Natural killer cell (primary cell): ENCODE data around the gene CDCA7L. TPM values are rescaled to one million over a fixed set of nuclear protein-coding genes. Genes with fewer than 3 reads are reported as not detected.
"Not testable (repeated sequence)": the region's sequence is repeated elsewhere in the genome, so short reads cannot be mapped to it uniquely, and the experiment has no call there.

ENCODE experiments used
- ATAC-seq, 3 donors: fragments of 150-1000 bp in 2 of 3; fragments of 200-7000 bp in 1 of 3; cut with Tn5 transposase; 1 replicate in 1 of 3; 2 replicates in 2 of 3; pipeline ENCODE4 v1.10.0; 2021; ENCODE audit warnings: mild to moderate bottlenecking in 2 of 3, moderate library complexity in 2 of 3
- DNase-seq, 2 donors: peaks; one replicate each; pipeline versions ENCODE4 v3.0.0 to v3.0.0-alpha.2; 2013 to 2021; ENCODE audit warnings: mixed read lengths in 1 of 2
- H3K27ac ChIP-seq: one replicate; pipeline ENCODE4 v1.5.1; 2013; ENCODE audit warnings: mild to moderate bottlenecking, low read length
- H3K27me3 ChIP-seq: one replicate; pipeline ENCODE4 v1.6.1; 2013; ENCODE audit warnings: low read length; ENCODE audit not compliant: control insufficient read depth, insufficient read depth
- H3K36me3 ChIP-seq: one replicate; pipeline ENCODE4 v1.6.1; 2013; ENCODE audit warnings: low read length; ENCODE audit not compliant: control insufficient read depth, insufficient read depth
- H3K4me1 ChIP-seq: one replicate; pipeline ENCODE4 v1.6.1; 2013; ENCODE audit warnings: low read length; ENCODE audit not compliant: control insufficient read depth, insufficient read depth
- H3K4me3 ChIP-seq: one replicate; pipeline ENCODE4 v1.5.1; 2013; ENCODE audit warnings: low read length
- H3K9me3 ChIP-seq: one replicate; pipeline ENCODE4 v1.6.1; 2013; ENCODE audit warnings: low read length; ENCODE audit not compliant: control insufficient read depth, insufficient read depth
- H3K27ac Mint-ChIP-seq, 2 donors: one replicate each; pipeline ENCODE4 v1.8.0; 2022; ENCODE audit warnings: mild to moderate bottlenecking in 2 of 2, mixed read lengths in 2 of 2, moderate library complexity in 1 of 2
- H3K27me3 Mint-ChIP-seq, 2 donors: one replicate each; pipeline ENCODE4 v1.8.0; 2022; ENCODE audit warnings: low read depth in 2 of 2, mixed read lengths in 2 of 2
- H3K36me3 Mint-ChIP-seq: one replicate; pipeline ENCODE4 v1.8.0; 2022; ENCODE audit warnings: mixed read lengths
- H3K4me1 Mint-ChIP-seq, 2 donors: one replicate each; pipeline ENCODE4 v1.8.0; 2022; ENCODE audit warnings: mixed read lengths in 2 of 2
- H3K4me3 Mint-ChIP-seq: one replicate; pipeline ENCODE4 v1.8.0; 2022; ENCODE audit warnings: mild to moderate bottlenecking, moderate library complexity, mixed read lengths
- H3K9me3 Mint-ChIP-seq, 2 donors: one replicate each; pipeline ENCODE4 v1.8.0; 2022; ENCODE audit warnings: mixed read lengths in 2 of 2
- WGBS: methylation state at CpG from one replicate; pipeline ENCODE4 v1.1.7; 2013; ENCODE audit warnings: missing lambda C conversion rate; ENCODE audit not compliant: insufficient coverage; 5-methylcytosine and 5-hydroxymethylcytosine counted together
- intact Hi-C: fragments of 100-400 bp; cut with micrococcal nuclease; formaldehyde crosslinking; loops from one replicate; pipeline ENCODE4 v1.14.2; 2022
- total RNA-seq, 4 donors: library from RNA; stranded (reverse); fragments of 120-200 nt in 1 of 4; gene quantifications; one replicate each; pipeline versions ENCODE4 v1.2.3 to v1.2.4, GENCODE V29; 2013 to 2022
- TF ChIP-seq, protein P1 (sequence below): fragments of 200-600 bp; IDR thresholded peaks from one replicate; pipeline ENCODE4 v1.8.0; 2022; ENCODE audit warnings: antibody characterized with exemption

The CDCA7L gene
- total RNA-seq, 3 donors from 2014 or later (not counting 1 experiment from before 2014, with no cell fraction given), result 3.1 to 5.0 (median 4.5) TPM

DNA sequence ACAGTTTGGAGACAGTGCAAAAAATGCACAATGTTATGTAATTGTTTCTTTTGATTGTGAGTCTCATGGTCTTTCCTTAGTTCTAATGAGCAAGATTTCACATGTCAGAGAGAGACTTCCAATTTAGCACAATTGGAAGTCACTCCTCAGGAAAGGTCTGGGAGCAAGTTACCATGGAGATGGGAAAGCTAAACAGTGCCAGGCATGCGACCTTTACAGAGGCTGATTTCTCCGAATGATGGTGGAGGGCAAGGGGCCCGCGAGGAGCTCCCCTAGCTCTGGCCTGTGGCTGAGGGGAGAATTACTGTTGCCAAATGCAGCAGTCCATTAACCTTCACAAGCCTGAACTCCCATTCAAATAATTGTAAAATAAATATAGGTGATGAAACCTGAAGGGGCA is 59.3 kb downstream of the CDCA7L start:
- Mint-ChIP-seq H3K9me3 (no peaks in the 10 kb centered on the region), H3K27me3 (no peaks in the 10 kb centered on the region), H3K27ac (no peak overlapping the region), H3K4me3 (no peak overlapping the region), H3K4me1 (no peaks in the 10 kb centered on the region), H3K36me3 (no peaks in the 10 kb centered on the region)
- DNase-seq (no peak), ATAC-seq (no peak)
- TF ChIP-seq, protein P1, sequence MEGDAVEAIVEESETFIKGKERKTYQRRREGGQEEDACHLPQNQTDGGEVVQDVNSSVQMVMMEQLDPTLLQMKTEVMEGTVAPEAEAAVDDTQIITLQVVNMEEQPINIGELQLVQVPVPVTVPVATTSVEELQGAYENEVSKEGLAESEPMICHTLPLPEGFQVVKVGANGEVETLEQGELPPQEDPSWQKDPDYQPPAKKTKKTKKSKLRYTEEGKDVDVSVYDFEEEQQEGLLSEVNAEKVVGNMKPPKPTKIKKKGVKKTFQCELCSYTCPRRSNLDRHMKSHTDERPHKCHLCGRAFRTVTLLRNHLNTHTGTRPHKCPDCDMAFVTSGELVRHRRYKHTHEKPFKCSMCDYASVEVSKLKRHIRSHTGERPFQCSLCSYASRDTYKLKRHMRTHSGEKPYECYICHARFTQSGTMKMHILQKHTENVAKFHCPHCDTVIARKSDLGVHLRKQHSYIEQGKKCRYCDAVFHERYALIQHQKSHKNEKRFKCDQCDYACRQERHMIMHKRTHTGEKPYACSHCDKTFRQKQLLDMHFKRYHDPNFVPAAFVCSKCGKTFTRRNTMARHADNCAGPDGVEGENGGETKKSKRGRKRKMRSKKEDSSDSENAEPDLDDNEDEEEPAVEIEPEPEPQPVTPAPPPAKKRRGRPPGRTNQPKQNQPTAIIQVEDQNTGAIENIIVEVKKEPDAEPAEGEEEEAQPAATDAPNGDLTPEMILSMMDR, result no peak
- Histone ChIP-seq H3K27ac (no peak overlapping the region), H3K4me1 (no peaks in the 10 kb centered on the region), H3K4me3 (no peak overlapping the region), H3K27me3 (no peaks in the 10 kb centered on the region), H3K9me3 (no peaks in the 10 kb centered on the region), H3K36me3 (no peaks in the 10 kb centered on the region)
- intact Hi-C loops, result no loop called here
- 87% methylated on average over 4 of the region's 4 CpGs for WGBS

DNA sequence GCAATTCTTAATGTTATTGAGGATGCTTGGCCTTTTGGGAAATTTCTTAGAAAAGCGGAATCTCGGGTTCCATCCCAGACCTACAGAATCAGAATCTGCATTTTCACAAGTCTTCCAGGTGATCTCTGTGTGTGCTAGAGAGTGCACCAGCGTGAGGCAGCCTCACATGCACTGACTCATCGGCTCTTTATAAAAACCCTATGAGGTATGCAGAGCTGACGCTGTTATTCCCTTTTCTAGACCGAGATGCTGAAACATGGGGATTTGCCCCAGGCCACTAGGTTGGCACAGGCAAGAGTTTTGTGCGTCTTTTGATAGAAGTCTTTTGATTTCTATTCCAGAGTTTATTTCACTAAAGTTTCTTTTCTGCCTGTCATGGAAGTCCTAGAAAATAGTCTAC is 61.2 kb downstream of the CDCA7L start:
- ATAC-seq (no peak), DNase-seq (no peak)
- Mint-ChIP-seq H3K4me3 (no peak overlapping the region), H3K36me3 (no peaks in the 10 kb centered on the region), H3K4me1 (no peaks in the 10 kb centered on the region), H3K27ac (no peak overlapping the region), H3K27me3 (no peaks in the 10 kb centered on the region), H3K9me3 (no peaks in the 10 kb centered on the region)
- intact Hi-C loops, result no loop called here
- no peaks in the 10 kb centered on the region for H3K9me3 ChIP-seq
- 95% methylated on average over 7 of the region's 7 CpGs for WGBS
- no peak overlapping the region for H3K4me3 ChIP-seq
- TF ChIP-seq, protein P1, result no peak
- H3K27me3 ChIP-seq, result no peaks in the 10 kb centered on the region
- no peaks in the 10 kb centered on the region for H3K36me3 ChIP-seq
- H3K27ac ChIP-seq, result no peak overlapping the region
- no peaks in the 10 kb centered on the region for H3K4me1 ChIP-seq

DNA sequence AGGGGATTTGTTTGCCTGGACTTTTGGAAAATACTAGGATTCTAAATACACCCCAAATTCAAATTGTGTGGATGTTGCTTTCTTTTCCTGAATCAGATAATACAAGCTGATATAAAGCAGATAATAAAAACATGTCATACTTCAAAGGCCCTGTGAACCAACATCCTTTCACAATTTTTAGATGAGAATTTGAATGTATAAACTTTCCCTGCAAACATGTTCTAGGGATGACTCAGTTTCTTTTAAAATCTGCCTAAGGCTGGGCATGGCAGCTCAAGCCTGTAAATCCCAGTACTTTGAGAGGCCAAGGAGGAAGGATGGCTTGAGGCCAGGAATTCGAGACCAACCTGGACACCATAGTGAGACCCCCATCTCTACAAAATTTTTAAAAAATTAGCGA is 62.2 kb downstream of the CDCA7L start:
- H3K4me3 Mint-ChIP-seq, H3K27me3 ChIP-seq, H3K4me1 ChIP-seq, H3K36me3 Mint-ChIP-seq, H3K27ac ChIP-seq, H3K27me3 Mint-ChIP-seq, H3K36me3 ChIP-seq, H3K9me3 Mint-ChIP-seq, DNase-seq, intact Hi-C loops, ATAC-seq, H3K4me3 ChIP-seq, H3K27ac Mint-ChIP-seq, H3K9me3 ChIP-seq, H3K4me1 Mint-ChIP-seq: not testable (repeated sequence)
- WGBS, result 82% methylated on average over 1 of the region's 2 CpGs

DNA sequence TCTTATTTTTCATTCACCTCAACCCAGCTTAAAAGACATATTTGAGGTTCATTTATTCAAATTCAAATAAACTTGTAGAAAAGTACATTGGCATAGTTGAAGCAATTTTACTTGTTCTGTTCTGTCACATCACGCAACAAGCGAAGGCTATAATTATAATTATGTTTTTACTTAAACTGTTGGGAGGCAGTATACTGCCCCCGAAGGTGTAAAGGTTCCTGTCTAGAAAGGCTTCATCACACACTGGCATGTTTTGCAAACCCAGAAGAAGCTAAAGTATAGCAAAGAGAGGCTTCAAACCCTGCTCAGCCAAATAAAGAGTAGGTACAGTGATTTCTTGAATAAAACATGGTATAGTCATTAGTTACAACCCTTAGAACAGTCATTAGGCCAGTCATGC is 62.6 kb downstream of the CDCA7L start:
- no peak overlapping the region for H3K4me3 Mint-ChIP-seq
- Histone ChIP-seq H3K27me3 (no peaks in the 10 kb centered on the region), H3K9me3 (no peaks in the 10 kb centered on the region), H3K4me3 (no peak overlapping the region), H3K36me3 (no peaks in the 10 kb centered on the region), H3K27ac (no peak overlapping the region), H3K4me1 (no peaks in the 10 kb centered on the region)
- H3K4me1 Mint-ChIP-seq, result no peaks in the 10 kb centered on the region
- ATAC-seq (no peak), DNase-seq (no peak)
- H3K27ac Mint-ChIP-seq, result no peak overlapping the region
- no peaks in the 10 kb centered on the region for H3K9me3 Mint-ChIP-seq
- H3K36me3 Mint-ChIP-seq, result no peaks in the 10 kb centered on the region
- H3K27me3 Mint-ChIP-seq, result no peaks in the 10 kb centered on the region
- intact Hi-C loops, result no loop called here
- 100% methylated on average over 2 of the region's 3 CpGs for WGBS
- TF ChIP-seq, protein P1, result no peak
